CD14-positive monocyte (primary cell): ENCODE measurements around the gene SDK1. TPM values are rescaled to one million over a fixed set of nuclear protein-coding genes. Genes with fewer than 3 reads are reported as not detected.

Experiments
- DNase-seq, 3 donors: peaks; one replicate each; pipeline ENCODE4 v3.0.0-alpha.2; 2011 to 2022
- H2AFZ ChIP-seq: 2 replicates; pipeline ENCODE4 v1.6.0; 2012; ENCODE audit warnings: mild to moderate bottlenecking, low read depth, low read length, inconsistent platforms; ENCODE audit not compliant: insufficient read depth, poor library complexity, severe bottlenecking
- H3K27ac ChIP-seq, 2 donors: 1 replicate in 1 of 2; 2 replicates in 1 of 2; pipeline ENCODE4 v1.5.1; 2012 to 2013; ENCODE audit warnings: low read length in 2 of 2, control low read depth in 1 of 2, inconsistent platforms in 1 of 2, low read depth in 1 of 2, mild to moderate bottlenecking in 1 of 2
- H3K27me3 ChIP-seq, 2 donors: one replicate each; pipeline versions ENCODE4 v1.6.0 to v1.6.1; 2011 to 2013; ENCODE audit warnings: low read length in 2 of 2; ENCODE audit not compliant: control insufficient read depth in 2 of 2, insufficient read depth in 2 of 2
- H3K36me3 ChIP-seq, 2 donors: replicated peaks in 1 of 2; 1 replicate in 1 of 2; 2 replicates in 1 of 2; pipeline versions ENCODE4 v1.5.1 to v1.6.1; 2012 to 2013; ENCODE audit warnings: low read length in 2 of 2, control low read depth in 1 of 2, inconsistent platforms in 1 of 2, mild to moderate bottlenecking in 1 of 2; ENCODE audit not compliant: insufficient read depth in 2 of 2, control insufficient read depth in 1 of 2
- H3K4me1 ChIP-seq, 2 donors: 1 replicate in 1 of 2; 2 replicates in 1 of 2; pipeline versions ENCODE4 v1.5.1 to v1.6.1; 2012 to 2013; ENCODE audit warnings: low read length in 2 of 2, control low read depth in 1 of 2, inconsistent platforms in 1 of 2, mild to moderate bottlenecking in 1 of 2, moderate library complexity in 1 of 2; ENCODE audit not compliant: insufficient read depth in 2 of 2, control insufficient read depth in 1 of 2
- H3K4me2 ChIP-seq: replicated peaks from 2 replicates; pipeline ENCODE3; 2012; ENCODE audit warnings: low read length, moderate library complexity, mild to moderate bottlenecking; ENCODE audit not compliant: poor library complexity, severe bottlenecking; ENCODE audit errors: extremely low read depth
- H3K4me3 ChIP-seq, 3 experiments: fragments of 200-600 bp in 1 of 3; sonication (generic) in 1 of 3; replicated peaks in 1 of 3; 1 replicate in 2 of 3; 2 replicates in 1 of 3; pipeline ENCODE4 v1.5.1; 2011 to 2013; ENCODE audit warnings: low read length in 3 of 3, mild to moderate bottlenecking in 3 of 3, control low read depth in 2 of 3, low read depth in 2 of 3, inconsistent platforms in 1 of 3, moderate library complexity in 1 of 3
- H3K79me2 ChIP-seq: 2 replicates; pipeline ENCODE4 v1.6.0; 2012; ENCODE audit warnings: mild to moderate bottlenecking, control low read depth, inconsistent platforms, low read length, moderate library complexity; ENCODE audit not compliant: insufficient read depth
- H3K9ac ChIP-seq: 2 replicates; pipeline ENCODE4 v1.6.0; 2017; ENCODE audit warnings: low read length, mild to moderate bottlenecking; ENCODE audit not compliant: insufficient read depth, poor library complexity, severe bottlenecking
- H3K9me3 ChIP-seq, 2 donors: replicated peaks in 1 of 2; 1 replicate in 1 of 2; 2 replicates in 1 of 2; pipeline versions ENCODE4 v1.5.1 to v1.6.1; 2012 to 2013; ENCODE audit warnings: low read length in 2 of 2, control low read depth in 1 of 2; ENCODE audit not compliant: control insufficient read depth in 1 of 2, insufficient read depth in 1 of 2
- H4K20me1 ChIP-seq: 2 replicates; pipeline ENCODE4 v1.6.0; 2012; ENCODE audit warnings: mild to moderate bottlenecking, low read length, control low read depth, moderate library complexity; ENCODE audit not compliant: insufficient read depth
- H3K27ac Mint-ChIP-seq, 7 donors: one replicate each; pipeline ENCODE4 v1.8.0; 2020; ENCODE audit warnings: mild to moderate bottlenecking in 7 of 7, mixed read lengths in 7 of 7, moderate library complexity in 6 of 7, inconsistent platforms in 2 of 7
- H3K27me3 Mint-ChIP-seq, 3 donors: one replicate each; pipeline ENCODE4 v1.8.0; 2021 to 2022; ENCODE audit warnings: low read depth in 3 of 3, mild to moderate bottlenecking in 3 of 3, mixed read lengths in 3 of 3, moderate library complexity in 3 of 3, inconsistent platforms in 1 of 3
- H3K36me3 Mint-ChIP-seq, 2 donors: one replicate each; pipeline ENCODE4 v1.8.0; 2020; ENCODE audit warnings: mixed read lengths in 2 of 2, inconsistent platforms in 1 of 2, mild to moderate bottlenecking in 1 of 2
- H3K4me1 Mint-ChIP-seq: one replicate; pipeline ENCODE4 v1.8.0; 2020; ENCODE audit warnings: mild to moderate bottlenecking, mixed read lengths
- H3K4me3 Mint-ChIP-seq, 2 donors: one replicate each; pipeline ENCODE4 v1.8.0; 2020; ENCODE audit warnings: mild to moderate bottlenecking in 2 of 2, mixed read lengths in 2 of 2, moderate library complexity in 1 of 2
- H3K9me3 Mint-ChIP-seq, 7 donors: one replicate each; pipeline ENCODE4 v1.8.0; 2020 to 2022; ENCODE audit warnings: mixed read lengths in 7 of 7, mild to moderate bottlenecking in 6 of 7, moderate library complexity in 6 of 7, inconsistent platforms in 2 of 7
- WGBS: methylation state at CpG from one replicate; pipeline ENCODE4 v1.1.5; 2013; ENCODE audit warnings: missing lambda C conversion rate; ENCODE audit not compliant: insufficient coverage; 5-methylcytosine and 5-hydroxymethylcytosine counted together
- intact Hi-C, 2 donors: fragments of 100-400 bp; cut with micrococcal nuclease; formaldehyde crosslinking; loops; one replicate each; pipeline versions ENCODE4 v1.15.0 to v1.15.1; 2023
- polyA plus RNA-seq, 3 donors: library from polyadenylated mRNA; depleted of rRNA in 1 of 3; unstranded in 2 of 3; stranded (reverse) in 1 of 3; fragments of 300-500 nt in 2 of 3; fragments of >200 nt in 1 of 3; fragmentation: Illumina TruSeq in 2 of 3; gene quantifications; 1 replicate in 2 of 3; 2 replicates in 1 of 3; pipeline ENCODE4 v1.2.3, GENCODE V29; 2012 to 2021
- TF ChIP-seq, protein P1 (sequence below): fragments of 200-600 bp; IDR thresholded peaks from one replicate; pipeline ENCODE4 v1.8.0; 2022; ENCODE audit warnings: antibody characterized with exemption, mild to moderate bottlenecking

Gene SDK1
- polyA plus RNA-seq, 3 donors, result 0.01 TPM; not detected in 2

DNA sequence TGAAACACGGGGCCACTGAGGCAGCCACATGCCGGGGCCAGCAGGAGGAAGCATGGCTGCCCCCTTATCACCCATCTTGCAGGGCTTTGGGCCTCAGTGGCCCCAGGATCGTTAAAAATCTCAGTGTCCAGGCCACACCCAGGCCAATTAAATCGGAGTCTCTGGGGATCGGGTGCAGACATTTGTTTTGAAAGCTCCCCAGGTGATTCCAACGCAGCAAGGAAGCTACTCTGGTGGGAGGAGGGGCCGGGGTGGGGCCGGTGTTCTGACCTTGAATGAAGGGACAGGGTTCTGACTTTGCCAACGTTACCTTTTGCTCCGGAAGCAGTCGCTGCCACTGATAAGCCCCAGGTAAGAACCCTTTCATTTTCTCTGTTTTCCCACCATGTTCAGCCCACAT lies 968.7 kb downstream of the SDK1 start:
- H3K4me3 ChIP-seq, result no peak overlapping the region
- H3K9ac ChIP-seq, result no peak overlapping the region
- no peak overlapping the region for H2AFZ ChIP-seq
- no peaks in the 10 kb centered on the region for H3K4me1 ChIP-seq
- no peak overlapping the region for H3K27ac Mint-ChIP-seq
- no peaks in the 10 kb centered on the region for H3K36me3 ChIP-seq
- H3K27me3 ChIP-seq, result no peaks in the 10 kb centered on the region
- H3K4me1 Mint-ChIP-seq, result no peaks in the 10 kb centered on the region
- H3K79me2 ChIP-seq, result no peaks in the 10 kb centered on the region
- H3K9me3 Mint-ChIP-seq, result peaks cover 4 to 31% (median 19%) of the 10 kb centered on the region in 7 donors
- H3K4me2 ChIP-seq, result no peak overlapping the region
- intact Hi-C loops, result no loop called here
- peaks cover 19 to 30% of the 10 kb centered on the region in 2 donors for H3K9me3 ChIP-seq
- no peak overlapping the region for H3K27ac ChIP-seq
- no peak overlapping the region for H3K4me3 Mint-ChIP-seq
- H3K36me3 Mint-ChIP-seq, result no peaks in the 10 kb centered on the region
- no peaks in the 10 kb centered on the region for H4K20me1 ChIP-seq
- H3K27me3 Mint-ChIP-seq, result peaks cover 7 to 20% (median 9%) of the 10 kb centered on the region in 3 donors
- TF ChIP-seq, protein P1, sequence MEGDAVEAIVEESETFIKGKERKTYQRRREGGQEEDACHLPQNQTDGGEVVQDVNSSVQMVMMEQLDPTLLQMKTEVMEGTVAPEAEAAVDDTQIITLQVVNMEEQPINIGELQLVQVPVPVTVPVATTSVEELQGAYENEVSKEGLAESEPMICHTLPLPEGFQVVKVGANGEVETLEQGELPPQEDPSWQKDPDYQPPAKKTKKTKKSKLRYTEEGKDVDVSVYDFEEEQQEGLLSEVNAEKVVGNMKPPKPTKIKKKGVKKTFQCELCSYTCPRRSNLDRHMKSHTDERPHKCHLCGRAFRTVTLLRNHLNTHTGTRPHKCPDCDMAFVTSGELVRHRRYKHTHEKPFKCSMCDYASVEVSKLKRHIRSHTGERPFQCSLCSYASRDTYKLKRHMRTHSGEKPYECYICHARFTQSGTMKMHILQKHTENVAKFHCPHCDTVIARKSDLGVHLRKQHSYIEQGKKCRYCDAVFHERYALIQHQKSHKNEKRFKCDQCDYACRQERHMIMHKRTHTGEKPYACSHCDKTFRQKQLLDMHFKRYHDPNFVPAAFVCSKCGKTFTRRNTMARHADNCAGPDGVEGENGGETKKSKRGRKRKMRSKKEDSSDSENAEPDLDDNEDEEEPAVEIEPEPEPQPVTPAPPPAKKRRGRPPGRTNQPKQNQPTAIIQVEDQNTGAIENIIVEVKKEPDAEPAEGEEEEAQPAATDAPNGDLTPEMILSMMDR, result no peak
- no peak for DNase-seq
- 84% methylated on average over 5 of the region's 11 CpGs for WGBS

DNA sequence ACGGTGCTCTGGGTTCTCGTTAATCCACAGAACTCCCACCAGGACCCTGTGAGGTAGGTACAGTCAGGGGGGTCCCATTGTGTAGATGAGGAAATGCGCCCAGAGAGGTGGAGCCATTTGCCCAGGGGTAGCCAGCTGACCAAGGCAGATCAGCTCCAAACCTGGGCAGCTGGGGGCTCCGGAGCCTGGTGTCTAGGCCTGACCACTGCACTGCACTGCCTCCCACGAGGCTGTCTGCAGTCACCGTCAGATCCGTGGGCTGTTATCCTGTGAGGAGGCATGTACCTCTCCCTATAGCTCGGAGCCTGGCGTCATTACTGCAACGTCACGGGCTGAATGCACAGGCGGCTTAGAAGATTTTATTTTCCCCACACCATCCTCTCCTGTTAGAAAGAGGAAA lies 969.2 kb downstream of the SDK1 start:
- H4K20me1 ChIP-seq, result no peaks in the 10 kb centered on the region
- no peak overlapping the region for H3K4me2 ChIP-seq
- no peaks in the 10 kb centered on the region for H3K79me2 ChIP-seq
- no peaks in the 10 kb centered on the region for H3K36me3 Mint-ChIP-seq
- no peak for DNase-seq
- no peaks in the 10 kb centered on the region for H3K4me1 ChIP-seq
- H2AFZ ChIP-seq, result no peak overlapping the region
- H3K9ac ChIP-seq, result no peak overlapping the region
- no peaks in the 10 kb centered on the region for H3K4me1 Mint-ChIP-seq
- no peak overlapping the region for H3K4me3 Mint-ChIP-seq
- H3K9me3 ChIP-seq, result peaks cover 19 to 32% of the 10 kb centered on the region in 2 donors
- no peaks in the 10 kb centered on the region for H3K27me3 ChIP-seq
- TF ChIP-seq, protein P1, result no peak
- no peaks in the 10 kb centered on the region for H3K36me3 ChIP-seq
- H3K9me3 Mint-ChIP-seq, result peaks cover 5 to 34% (median 20%) of the 10 kb centered on the region in 7 donors
- intact Hi-C loops, result no loop called here
- no peak overlapping the region for H3K27ac Mint-ChIP-seq
- 97% methylated on average over 4 of the region's 12 CpGs for WGBS
- peaks cover 7 to 17% (median 9%) of the 10 kb centered on the region in 3 donors for H3K27me3 Mint-ChIP-seq
- no peak overlapping the region for H3K4me3 ChIP-seq
- no peak overlapping the region for H3K27ac ChIP-seq
